ENCODE results near the gene CCNF. TPM values are rescaled to one million over a fixed set of nuclear protein-coding genes. Genes with fewer than 3 reads are reported as not detected.
A peak's percentile ranks its signal among the peaks of the same experiment; 100 is the strongest.
"Not testable (repeated sequence)": the region's sequence is repeated elsewhere in the genome, so short reads cannot be mapped to it uniquely, and the experiment has no call there.

CCNF gene
- polyA plus RNA-seq (ENCODE audit: insufficient read depth in 1 of 5, insufficient read length in 5 of 5, low replicate concordance in 1 of 5): 10 to 100 TPM in 1 of 5 donors, 1 to 10 TPM in 4; 8.9 to 13.2 (median 9.2) TPM
- long read RNA-seq, donor 1, full-length matches to known transcripts: 2 of 2 reads
- long read RNA-seq, donor 1, partial matches to known transcripts: 0 of 2 reads
- long read RNA-seq, donor 1, other reads (novel, unspliced or antisense): 0 of 2 reads
- long read RNA-seq, donor 2, full-length matches to known transcripts: 5 of 5 reads
- long read RNA-seq, donor 2, partial matches to known transcripts: 0 of 5 reads
- long read RNA-seq, donor 2, other reads (novel, unspliced or antisense): 0 of 5 reads
- long read RNA-seq, donor 3, partial matches to known transcripts: 0 of 1 reads
- long read RNA-seq, donor 3, other reads (novel, unspliced or antisense): 0 of 1 reads
- long read RNA-seq, donor 4, partial matches to known transcripts: 0 of 2 reads
- long read RNA-seq, donor 4, other reads (novel, unspliced or antisense): 0 of 2 reads
- long read RNA-seq, donor 5, full-length matches to known transcripts: 3 of 3 reads
- long read RNA-seq, donor 5, partial matches to known transcripts: 0 of 3 reads
- long read RNA-seq, donor 5, other reads (novel, unspliced or antisense): 0 of 3 reads
- long read RNA-seq, donor 6, full-length matches to known transcripts: 5 of 5 reads
- long read RNA-seq, donor 6, partial matches to known transcripts: 0 of 5 reads
- long read RNA-seq, donor 6, other reads (novel, unspliced or antisense): 0 of 5 reads
- long read RNA-seq, donor 7, full-length matches to known transcripts: 5 of 5 reads
- long read RNA-seq, donor 7, partial matches to known transcripts: 0 of 5 reads
- long read RNA-seq, donor 7, other reads (novel, unspliced or antisense): 0 of 5 reads
- long read RNA-seq, donor 8, full-length matches to known transcripts: 1 of 1 reads
- long read RNA-seq, donor 8, partial matches to known transcripts: 0 of 1 reads
- long read RNA-seq, donor 8, other reads (novel, unspliced or antisense): 0 of 1 reads

- DNase-seq: peak; percentile 97 to 98
These were observed at the start of gene CCNF for GRCh38 chr16:2429034-2429770. Gene CCNF, plus strand, starts transcription at chr16:2429447. Its CDS starts 35 bp downstream, at chr16:2429482.

GRCh38 chr16:2383501-2383900, 45.7 kb upstream of the CCNF start:
- DNase-seq: no peak

- DNase-seq: no peak
These were observed 44.8 kb upstream of the CCNF start for GRCh38 chr16:2384426-2384825.

DNA sequence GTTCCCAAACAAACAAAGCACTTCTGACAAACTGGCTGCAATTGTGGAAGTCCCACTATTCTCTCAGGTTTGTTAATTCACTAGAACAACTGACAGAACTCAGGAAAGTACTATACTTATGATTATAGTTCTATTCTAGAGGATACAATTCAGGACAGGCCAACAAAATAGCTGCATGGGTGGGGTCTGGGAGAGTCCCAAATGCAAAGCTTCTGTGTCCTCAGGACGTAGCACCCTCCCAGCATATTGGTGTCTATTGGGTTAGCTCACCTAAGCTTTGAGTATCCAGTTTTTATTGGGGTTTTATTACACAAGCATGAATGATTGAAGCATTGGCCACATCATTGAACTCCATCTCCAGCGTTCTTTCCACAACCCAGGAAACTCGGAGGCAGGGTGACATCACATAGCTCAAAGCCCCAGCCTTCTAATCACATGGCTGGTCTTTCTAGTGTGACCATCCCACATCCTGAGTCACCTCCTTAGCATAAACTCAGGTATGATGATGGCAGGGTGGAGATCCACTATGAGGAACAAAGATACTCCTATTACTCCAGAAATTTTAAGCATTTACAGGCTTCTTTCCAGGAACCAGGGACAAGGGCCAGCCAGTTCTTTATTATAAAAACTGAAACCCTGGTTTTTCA, 43.9 kb upstream of the CCNF start:
- DNase-seq: peak in 1 of 2 donors; percentile 3

DNA sequence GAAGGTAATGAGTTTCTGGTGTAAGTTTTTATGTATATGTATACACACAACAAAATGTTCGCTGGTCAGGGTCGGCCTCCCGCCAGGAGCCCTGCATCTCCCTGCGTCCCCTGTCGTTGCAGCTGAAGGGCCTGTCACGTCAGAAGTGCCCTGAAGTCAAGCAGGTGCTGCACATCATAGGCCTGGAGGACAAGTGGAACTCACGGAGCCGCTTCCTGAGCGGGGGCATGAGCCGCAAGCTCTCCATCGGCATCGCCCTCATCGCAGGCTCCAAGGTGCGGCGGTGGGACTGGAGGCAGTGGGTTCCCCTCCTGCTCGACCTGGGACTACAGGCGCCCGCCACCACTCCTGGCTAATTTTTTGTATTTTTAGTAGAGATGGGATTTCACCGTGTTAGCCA, 43.3 kb upstream of the CCNF start:
- DNase-seq: not testable (repeated sequence)

DNA sequence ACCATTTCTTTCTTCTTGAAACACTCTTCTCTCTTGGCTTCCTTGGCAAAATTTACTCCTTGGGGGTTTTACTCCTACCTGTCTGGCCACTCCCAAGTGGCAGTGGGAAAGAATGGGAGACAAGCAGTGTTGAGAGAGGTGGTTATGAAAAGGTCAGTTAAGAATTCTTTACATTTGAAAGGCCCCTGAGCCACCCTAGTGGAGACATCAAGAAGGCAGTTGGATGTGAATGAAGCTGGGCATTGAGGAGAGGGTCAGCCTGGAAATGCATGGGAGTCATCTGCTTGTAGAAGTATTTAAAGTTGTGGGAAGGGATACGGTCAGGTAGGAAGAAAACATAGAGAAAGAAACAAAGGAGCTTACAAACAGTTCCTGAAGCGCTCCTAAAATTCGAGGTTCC, 42.3 kb upstream of the CCNF start:
- no peak for DNase-seq

DNA sequence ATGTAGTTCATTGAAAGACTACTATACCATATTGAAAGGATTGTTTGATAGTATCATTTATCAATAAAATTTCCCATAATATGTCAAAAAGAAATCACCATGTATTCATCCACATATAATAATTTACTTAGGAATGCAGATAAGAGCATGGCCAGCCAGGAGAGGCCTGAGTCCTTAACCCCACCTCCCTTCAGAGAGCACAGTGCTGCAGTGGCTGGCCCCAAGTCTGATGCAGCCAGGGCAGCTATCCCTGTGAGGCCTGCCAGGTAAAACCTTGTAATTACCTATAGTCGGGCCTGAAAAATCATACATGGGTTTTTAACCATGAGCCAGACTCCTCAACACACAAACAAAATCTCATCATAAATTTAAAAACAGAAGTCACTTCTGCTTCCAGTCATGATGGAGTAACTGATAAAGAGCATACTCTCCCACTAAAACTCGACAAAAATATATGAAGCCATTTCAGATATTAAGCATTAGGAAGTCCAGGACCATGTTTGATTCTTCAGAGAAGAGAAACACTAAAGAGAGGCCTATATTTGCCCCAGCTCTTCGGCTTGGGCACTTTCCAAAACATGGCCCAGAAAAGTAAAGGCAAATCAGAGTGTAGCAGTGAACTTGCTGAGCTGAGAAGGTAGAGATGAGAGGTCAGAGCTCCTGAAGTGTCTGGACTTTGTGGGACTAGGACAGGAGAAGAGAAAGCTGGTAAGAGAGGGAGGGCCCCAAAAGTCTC, 40.9 kb upstream of the CCNF start:
- no peak for DNase-seq

GRCh38 chr16:2388875-2389433, 40.3 kb upstream of the CCNF start:
- DNase-seq: no peak

- no peak for DNase-seq
These were observed 37.2 kb upstream of the CCNF start for GRCh38 chr16:2392025-2392424.

GRCh38 chr16:2398520-2398919, 30.7 kb upstream of the CCNF start:
- DNase-seq: no peak

DNA sequence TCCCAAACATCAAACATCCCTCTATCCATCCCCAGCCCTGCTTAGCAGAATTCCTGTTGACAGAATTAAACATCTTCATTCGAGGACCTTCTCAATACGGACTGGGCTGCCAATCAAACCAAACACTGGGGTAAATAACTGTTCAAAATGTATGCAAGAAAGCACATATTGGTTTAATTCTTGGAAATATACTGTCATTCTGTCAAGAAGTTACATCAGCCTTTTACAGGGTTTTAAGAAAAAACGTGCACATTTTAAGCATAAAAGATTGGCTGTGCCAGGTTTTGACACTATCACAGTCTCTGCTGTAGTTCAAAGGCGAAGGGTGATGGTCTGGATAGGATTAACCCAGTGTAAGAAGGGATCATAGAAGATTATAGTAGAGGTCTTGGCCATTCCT, 25.1 kb upstream of the CCNF start:
- no peak for DNase-seq

DNA sequence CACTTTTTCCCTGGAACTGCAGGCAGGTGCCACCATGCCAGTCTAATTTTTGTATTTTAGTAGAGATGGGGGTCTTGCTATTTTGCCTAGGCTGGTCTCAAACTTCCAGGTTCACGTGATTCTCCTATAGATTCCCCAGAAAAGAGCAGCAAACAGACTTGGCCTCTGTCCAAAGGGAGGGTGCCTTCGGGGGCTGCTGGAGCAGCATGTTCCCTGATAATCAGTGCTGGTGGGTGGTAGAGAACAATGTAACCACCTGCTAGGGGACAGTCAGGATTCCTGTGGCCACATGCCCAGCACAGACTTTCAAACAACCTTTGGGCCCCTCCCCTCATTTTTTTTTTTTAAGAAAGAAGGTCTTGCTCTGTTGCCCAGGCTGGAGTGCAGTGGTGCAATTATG, 14.2 kb upstream of the CCNF start:
- no peak for DNase-seq

GRCh38 chr16:2420035-2420434, 9.2 kb upstream of the CCNF start:
- no peak for DNase-seq

- no peak for DNase-seq
These were observed 7.0 kb upstream of the CCNF start for GRCh38 chr16:2422123-2422867.

DNA sequence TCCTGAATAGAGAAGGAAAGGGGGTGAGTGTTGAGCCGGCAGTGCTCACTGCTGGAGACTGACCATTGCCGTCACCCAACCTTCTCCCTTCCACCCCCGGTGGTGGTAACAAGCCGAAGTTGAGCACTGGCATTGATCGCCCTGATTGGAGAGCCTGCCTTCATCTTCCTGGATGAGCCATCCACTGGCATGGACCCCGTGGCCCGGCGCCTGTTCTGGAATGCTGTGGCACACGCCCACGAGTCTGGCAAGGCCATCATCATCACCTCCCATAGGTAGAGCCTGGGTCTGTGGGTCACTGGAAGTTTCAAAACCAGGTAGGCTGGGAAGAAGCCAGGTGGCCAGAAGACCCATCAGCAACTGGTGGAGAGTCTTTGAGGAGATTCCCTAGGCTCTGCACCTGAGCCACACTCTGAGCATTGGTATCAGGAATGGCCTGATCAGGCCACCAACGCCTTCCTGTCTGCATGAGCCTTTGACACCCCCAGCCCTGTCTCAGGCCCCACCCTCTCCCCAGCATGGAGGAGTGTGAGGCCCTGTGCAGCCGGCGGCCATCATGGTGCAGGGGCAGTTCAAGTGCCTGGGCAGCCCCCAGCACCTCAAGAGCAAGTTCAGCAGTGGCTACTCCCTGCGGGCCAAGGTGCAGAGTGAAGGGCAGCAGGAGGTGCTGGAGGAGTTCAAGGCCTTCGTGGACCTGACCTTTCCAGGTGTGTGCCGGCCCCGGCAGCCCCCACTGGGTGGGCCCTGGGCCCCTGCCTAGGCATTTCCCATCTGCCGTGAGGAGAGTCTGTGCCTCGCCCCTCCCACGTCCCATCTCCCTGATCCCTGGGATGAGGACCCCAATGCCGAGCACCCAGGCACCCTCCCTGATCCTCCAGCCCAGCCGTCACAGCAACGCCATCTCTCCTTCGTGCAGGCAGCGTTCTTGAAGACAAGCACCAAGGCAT, 4.9 kb upstream of the CCNF start:
- no peak for DNase-seq

DNA sequence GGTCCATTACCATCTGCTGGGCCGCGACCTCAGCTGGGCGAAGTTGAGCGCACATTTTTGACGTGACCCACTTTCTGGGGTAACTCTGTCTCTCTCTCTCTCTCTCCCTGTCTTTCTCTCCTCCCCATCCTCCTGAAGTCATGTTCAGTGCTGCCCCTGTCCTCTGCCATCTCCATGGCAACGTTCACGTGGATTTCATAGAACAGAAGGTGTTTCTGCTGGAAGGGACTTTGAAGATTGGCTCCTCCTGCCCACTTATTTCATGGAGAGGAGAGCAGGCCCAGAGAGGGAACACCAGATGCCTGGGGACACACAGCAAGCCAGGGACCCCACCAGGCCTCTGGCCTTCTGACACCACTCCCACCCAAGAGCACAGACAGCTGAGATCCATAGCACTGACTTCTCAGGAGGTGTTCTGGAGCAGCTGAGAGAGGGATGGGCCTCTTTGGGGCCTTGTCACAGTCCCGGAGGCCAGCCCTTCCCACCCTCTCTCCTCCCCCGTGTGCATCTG, 4.2 kb upstream of the CCNF start:
- no peak for DNase-seq

DNA sequence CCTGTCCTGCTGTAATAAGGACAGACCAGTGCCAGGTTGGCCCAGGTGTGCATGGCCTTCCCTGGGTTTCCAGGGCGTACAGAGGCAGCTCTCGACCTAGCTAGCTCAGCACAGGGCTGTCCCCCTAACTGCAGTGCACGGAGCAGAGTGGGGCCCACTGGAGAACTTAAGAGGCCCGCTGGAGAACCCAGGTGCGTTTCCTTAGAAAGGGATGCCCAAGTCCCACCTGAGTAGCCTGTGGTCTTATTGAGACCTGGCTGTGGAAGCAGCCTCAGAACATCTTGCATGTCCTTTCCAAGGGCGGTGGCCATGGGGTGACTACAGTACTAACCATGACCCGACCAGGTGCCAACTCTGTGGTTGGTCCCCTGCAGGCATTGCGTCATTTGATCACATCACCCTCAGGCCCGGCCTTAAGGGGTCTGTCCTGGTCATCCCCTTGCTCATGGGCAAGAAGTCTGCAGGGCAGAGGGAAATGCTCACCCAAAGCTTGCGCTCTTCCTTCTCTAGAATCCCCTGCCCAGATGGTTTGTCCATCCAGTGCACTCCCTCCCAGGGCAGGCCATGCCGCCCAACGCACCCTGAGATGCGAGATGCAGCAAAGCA, 3.3 kb upstream of the CCNF start:
- no peak for DNase-seq

DNA sequence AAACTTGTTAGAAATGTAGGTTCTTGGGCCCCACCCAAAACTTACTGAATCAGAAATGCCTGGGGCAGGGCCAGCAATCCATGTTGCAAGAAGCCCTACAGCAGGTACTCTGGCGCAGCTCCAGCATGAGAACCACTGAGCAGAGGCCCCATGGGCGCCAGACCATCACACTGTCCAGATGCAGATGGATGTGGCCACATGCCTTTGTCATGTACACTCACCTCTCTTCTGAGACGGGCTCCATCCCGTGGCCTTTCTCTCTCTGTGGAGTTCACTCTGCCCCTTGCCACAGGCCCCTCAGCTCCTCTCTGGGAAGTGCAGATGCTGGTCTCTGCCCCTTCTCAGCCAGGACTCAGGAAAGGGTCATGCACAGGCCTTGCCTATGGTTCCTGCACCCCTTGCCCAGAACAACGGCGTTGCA, 2.3 kb upstream of the CCNF start:
- DNase-seq: no peak

All from right lung (tissue), 10 donors.